PC-3 (cell line): ENCODE results near the gene DVL1.

Experiments used
- EZH2 ChIP-seq: fragments of 300-600 bp; sonication (generic); IDR thresholded peaks from one replicate; pipeline ENCODE4 v1.6.1; 2017; ENCODE audit warnings: antibody characterized with exemption, mild to moderate bottlenecking, low read length; ENCODE audit not compliant: unreplicated experiment
- EZH2phosphoT487 ChIP-seq: fragments of 300-600 bp; sonication (generic); IDR thresholded peaks from 2 replicates; pipeline ENCODE4 v1.6.1; 2018; ENCODE audit warnings: mild to moderate bottlenecking, antibody characterized with exemption, low read length, borderline replicate concordance
- TF ChIP-seq, protein P1 (sequence below): fragments of 300-600 bp; sonication (generic); conservative IDR thresholded peaks from 2 replicates; pipeline ENCODE4 v1.5.1; 2017; ENCODE audit warnings: antibody characterized with exemption, low read depth, mild to moderate bottlenecking, low read length

DNA sequence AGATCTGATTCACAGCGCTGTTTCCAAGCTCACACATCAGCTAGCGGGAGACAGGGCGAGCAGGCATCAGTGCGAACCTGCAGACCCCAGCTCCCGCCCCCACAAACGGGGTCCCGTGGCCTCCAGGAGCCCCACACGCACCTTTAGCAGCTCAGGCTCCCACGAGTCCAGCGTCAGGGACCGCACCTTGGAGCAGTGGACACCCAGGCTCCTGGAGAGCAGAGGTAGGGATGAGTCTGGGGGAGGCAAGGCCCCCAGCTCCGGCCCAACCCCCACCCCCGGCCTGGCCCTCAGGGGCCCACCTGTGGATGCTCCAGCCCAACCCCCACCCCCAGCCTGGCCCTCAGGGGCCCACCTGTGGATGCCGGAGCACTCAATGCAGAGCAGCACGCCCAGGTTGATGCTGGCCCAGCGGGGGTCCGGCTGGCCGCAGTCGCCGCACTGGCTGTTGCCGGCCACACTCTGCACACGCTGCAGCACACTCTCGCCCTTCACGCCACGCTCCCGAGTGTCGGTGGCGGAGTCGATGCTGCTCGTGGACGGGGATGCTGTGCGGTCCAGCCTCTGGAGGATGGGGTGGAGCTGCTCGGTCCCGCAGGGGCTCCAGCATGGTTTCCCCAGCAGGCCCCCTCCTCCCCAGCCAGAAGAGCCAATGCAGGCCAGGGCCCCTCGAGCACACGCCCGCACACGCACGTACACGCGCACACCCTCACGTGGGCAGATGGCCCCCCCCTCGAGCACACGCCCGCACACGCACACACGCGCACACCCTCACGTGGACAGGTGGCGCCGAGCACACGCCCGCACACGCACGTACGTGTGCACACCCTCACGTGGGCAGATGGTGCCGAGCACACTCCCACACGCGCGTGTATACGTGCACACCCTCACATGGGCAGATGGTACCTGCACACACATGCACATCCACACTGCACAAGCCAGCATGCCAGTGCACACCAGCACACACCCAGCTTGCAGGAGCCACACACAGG is 52.9 kb downstream of the DVL1 start:
- TF ChIP-seq, protein P1, sequence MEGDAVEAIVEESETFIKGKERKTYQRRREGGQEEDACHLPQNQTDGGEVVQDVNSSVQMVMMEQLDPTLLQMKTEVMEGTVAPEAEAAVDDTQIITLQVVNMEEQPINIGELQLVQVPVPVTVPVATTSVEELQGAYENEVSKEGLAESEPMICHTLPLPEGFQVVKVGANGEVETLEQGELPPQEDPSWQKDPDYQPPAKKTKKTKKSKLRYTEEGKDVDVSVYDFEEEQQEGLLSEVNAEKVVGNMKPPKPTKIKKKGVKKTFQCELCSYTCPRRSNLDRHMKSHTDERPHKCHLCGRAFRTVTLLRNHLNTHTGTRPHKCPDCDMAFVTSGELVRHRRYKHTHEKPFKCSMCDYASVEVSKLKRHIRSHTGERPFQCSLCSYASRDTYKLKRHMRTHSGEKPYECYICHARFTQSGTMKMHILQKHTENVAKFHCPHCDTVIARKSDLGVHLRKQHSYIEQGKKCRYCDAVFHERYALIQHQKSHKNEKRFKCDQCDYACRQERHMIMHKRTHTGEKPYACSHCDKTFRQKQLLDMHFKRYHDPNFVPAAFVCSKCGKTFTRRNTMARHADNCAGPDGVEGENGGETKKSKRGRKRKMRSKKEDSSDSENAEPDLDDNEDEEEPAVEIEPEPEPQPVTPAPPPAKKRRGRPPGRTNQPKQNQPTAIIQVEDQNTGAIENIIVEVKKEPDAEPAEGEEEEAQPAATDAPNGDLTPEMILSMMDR = no peak
- TF ChIP-seq EZH2phosphoT487 = no peak
- TF ChIP-seq EZH2 = no peak
